ENCODE results near the gene CTNNA3.

Gene CTNNA3

DNA sequence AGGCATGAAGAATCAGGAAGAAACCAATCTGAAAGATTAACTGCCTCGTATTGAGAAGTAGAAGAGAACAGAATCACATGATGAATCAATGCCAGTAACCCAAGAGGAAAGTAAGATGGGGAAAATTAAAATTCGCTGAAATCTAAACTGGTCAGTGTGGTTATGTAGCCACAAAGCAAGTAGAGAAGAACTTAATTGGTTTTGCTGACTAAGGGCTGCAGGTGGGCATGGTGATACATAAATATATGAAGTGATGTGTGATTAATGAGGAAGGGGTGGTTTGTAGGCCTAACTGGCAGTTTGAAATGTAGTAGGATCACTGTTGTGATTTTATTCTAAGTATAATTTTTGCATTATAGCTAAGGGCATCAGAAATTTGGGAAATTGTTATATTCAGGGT is 853.6 kb downstream of the CTNNA3 start:
- no peak for DNase-seq

DNA sequence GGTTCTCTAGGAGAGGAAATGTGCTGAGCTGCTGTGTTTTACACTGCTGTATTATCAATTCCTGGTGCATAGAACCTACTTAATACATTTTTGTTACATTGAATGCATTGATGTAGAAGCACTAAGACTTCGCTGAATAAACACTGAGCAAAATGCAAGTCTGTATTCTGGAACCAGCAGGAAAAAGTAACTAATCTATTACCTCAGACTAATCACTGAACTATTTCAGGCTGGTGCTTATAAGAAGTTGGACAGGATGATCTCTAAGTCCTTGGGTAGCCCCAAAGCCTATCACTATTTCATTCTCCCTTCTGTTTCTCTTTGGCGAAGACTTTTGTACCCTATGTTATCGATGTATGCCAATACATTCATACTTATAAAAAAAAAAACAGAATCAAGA is 857.3 kb downstream of the CTNNA3 start:
- DNase-seq = no peak

DNA sequence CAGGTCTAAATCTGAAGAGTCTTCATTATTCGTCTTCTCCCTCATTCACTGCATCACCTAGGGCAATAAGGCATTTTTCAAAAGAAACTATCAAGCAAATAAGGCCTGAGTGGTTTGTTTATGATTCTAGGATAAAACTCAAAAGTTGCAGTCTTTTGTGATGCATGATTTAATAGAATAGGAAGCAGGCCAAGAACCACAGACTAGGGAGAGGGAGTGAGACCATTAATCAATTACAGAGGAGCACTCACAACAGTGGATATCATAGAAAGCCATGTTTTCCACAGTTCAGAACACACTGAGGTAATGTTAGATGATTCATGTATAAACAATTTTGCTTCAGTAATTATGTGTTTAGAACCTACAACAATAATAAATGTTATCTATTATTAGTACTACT is 858.0 kb downstream of the CTNNA3 start:
- DNase-seq = no peak

DNA sequence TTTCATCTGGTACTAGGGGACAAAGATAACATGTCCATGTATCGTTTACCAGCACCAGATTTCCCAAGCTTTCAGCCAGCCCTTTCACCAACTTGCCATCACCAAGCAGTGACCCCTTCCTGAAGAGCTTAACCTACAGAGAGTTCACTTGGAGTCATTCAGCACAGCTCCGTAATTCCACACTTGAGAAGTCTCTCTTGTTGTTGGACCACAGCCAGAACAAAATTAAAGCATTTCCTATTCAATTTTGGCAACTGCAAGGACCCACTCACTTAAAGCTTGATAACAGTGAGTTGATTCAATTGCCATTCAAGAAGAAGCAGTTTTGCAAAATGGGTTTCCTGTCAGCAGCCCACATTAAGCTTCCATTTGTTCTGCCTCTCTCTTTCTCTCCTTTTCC is 858.7 kb downstream of the CTNNA3 start:
- DNase-seq = no peak

DNA sequence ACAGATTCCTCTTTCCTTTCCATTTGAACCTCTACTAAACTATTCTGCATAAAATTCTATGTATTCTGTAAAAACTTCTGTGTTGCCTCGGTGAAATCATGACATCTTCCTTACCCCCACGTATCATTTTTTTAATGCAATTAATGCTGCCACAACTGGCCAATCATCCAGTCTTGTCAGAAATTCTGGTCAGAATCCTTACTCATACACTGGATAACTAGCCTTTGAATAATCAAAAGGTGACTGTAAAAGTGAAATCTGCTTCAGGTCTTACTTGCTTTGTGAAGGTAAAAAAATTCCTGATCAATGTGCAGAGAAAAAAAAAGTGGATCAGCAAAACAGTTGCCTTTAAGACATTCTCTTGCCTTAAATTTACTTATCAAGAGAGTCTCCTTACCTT is 859.2 kb downstream of the CTNNA3 start:
- no peak for DNase-seq

DNA sequence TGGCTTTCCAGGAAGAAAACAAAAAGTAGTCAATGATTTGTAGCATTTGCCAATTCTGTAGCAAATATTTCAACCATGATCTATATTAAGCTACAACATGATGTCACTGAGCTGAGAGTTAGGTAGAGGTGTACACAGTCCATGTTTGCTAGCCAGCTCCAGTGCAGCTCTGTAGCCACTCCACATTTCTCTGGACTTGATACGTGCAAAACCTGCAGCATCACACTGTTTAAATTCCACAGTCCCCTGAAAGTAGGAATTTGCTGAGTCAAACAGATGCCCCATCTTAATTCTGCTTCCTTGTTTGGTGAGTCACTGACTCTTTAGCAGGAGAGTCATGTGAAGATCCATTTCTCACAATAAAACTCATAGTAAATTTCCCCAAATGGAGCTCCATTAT is 859.9 kb downstream of the CTNNA3 start:
- no peak for DNase-seq

DNA sequence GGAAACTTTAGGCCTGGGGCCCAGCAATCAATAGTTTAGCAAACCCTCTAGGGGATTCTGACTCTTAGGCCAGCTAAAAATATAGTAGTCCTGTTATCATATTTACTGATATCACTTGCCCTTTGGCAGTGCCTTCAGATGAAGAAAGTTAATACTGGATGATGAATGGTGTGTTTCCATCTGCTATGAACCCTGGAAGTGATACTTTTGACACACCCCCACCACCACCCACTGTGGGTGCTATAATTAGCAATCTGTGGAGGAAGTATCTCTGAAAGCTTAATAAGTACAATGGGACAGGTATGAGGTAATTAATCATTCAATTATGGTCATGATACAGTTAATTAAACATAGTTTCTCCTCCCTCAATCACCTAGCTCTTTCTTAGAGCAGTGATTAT is 860.6 kb downstream of the CTNNA3 start:
- DNase-seq = no peak

DNA sequence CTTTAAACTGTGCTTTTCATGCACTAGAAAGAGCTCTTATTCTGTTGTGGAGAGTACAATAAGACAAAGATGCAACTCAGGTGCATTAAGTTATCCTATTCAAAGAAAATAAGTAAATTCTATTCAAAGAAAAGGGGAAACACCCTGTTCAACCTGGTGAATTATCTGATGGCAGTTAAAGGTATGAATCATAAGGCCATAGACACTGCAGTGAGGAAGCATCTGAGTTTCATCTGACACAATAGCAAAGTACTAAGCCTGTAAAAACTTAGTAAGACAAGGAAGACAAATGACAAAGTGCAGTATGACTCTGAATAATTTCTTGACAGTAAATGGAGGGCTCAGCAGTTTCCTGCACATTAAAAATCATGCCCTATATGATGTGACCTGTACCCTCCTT is 861.2 kb downstream of the CTNNA3 start:
- DNase-seq = no peak

DNA sequence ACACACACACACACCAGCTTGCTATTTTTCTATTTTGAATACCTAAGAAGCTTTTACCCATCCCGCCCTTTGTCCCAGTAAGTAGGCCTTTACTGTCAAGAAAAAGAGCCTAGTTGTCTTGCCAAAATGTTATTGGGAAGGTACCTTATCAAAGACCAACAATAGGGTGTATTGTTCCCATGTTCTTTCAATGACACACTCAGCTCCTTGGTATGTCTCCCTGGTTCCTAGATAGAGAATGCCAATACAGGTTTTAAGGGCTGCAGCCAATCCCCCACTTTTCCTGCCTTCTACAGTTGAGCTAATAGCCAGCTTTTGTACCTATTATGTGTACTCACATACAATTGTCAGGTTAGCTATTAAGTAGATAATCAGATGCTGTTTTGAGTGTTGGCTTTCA is 862.1 kb downstream of the CTNNA3 start:
- DNase-seq = no peak

DNA sequence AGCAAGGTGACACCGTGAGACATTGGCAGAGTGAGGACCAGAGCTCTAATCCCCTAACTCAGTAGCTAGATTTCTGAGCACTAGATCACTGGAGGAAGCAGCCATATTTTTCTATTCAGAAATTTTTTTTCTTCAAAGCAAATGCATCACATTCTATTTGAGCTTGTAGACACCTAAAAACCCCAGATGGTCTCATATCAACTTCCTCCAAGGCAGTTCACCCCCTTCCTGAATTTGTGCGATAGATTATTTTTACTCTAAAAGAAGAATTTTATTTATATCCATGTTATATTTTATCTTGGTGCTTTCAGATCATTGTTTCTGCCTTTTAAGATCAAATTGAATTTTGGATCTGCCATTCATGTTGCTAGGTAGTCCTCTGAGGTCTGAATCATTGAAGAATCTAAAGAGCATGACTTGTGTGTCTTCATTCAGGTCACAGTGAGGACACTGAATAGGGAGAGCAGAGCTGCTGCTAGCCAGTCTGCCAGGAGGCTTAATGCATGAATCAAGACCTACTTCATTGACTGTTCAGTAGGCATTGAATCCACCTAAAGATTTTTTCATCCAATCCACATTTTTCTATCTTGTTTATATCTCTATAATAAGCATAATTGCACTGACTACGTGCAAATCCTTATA is 863.1 kb downstream of the CTNNA3 start:
- DNase-seq = no peak

DNA sequence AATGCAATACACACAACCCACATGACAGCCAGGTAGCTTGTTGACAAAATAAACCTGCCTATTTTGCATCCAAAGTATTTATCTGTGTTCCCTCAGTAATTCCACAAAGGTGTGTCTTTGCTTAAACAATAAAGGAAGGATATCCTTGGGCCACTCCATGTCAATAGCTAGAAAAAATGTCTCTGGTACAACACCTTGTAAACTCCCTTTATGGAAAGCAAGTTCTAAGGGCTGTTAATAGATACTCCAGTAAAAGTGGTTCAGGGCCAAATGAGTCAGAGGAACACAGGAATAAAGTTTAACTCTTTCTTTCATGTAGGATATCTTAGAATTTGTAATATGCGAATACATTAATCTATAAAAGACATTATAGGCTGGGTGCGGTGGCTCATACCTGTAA is 867.0 kb downstream of the CTNNA3 start:
- no peak for DNase-seq

DNA sequence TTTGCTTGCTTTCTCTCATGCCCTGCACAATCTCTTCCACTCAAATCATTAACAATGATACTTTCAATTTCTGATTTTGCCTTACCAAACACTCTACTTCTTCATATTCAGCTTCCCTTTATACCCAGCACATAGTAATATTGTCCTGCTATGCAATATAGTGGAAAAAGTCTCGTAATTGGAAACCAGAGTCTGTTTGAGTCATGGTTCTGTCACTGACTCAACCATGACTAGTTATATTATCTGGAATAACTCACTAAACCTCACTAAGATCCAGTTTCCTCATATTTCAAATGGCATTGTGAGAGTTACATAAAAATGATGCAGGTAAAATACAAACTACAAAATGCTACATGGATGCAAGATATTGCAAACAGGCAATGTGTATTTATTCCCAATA is 868.6 kb downstream of the CTNNA3 start:
- DNase-seq = no peak

DNA sequence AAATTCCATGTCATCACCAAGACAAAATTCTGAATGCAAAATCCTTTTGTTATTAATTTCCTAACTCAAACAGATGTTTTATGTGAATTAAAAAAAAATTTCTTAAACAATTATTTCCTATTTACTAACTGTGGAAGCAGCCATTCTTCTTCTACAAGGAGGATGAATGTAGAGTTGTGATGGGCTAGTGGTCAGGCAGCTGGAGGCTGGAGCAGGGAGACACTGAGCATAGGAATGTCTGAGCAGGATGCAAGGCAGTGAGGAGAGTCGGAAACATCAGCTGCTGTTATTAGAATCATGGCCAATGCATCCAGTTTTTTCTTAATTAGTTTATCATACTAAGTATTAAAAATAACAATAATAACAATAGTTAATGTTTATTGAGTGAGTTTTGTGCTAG is 872.7 kb downstream of the CTNNA3 start:
- DNase-seq = no peak

DNA sequence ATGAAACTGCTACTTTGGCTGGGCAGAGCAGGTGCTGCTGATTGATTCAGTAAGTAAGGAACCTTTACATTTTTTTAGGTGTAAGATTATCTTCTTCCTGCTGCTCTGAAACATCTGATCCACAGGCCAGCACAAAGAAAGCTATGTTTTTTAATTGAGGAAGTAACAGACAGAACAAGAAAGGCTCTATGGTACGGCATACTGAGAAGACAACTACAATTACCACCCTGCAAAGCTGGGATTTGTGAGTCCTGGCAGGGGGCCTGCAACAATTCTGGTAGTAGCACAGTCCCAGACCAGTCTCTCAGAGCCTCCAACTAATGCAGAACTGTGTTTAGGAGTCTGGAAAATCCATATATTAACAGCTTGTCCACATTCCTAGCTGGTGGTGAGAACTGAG is 873.2 kb downstream of the CTNNA3 start:
- peak; percentile 17 for DNase-seq

DNA sequence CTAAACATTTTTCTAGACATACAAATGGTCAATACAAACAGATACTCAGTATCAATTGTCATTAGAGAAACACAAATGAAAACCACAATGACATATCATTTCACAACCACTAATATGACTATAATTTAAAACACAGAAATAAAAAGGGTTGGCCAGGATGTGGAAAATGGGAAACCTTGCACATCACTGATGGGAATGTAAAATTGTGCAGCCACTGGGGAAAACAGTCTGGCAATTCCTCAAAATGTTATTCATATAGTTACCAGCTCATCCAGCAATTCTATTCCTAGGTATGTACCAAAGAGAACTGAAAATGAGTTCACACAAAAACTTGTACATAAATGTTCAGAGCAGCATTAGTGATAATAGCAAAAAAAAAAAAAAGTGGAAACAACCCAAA is 876.3 kb downstream of the CTNNA3 start:
- no peak for DNase-seq

DNA sequence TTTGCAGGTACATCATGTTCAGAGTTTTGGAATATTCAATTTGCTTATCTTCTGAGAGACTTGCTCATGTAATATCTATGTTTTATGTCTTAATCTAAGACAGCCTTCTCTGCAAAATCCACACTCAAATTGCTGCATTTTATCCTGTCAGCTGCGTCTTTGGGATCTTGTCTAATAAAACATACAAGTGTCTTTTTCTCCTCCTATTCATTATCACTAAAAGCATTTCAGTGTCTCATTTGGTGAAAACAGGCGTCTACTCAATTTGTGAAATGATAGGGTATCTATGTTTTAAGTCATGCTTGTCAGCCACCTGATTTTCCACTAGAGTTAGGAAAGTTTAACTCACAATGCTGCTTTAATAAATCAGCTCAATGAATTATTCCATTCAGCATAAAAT is 882.9 kb downstream of the CTNNA3 start:
- DNase-seq = no peak

DNA sequence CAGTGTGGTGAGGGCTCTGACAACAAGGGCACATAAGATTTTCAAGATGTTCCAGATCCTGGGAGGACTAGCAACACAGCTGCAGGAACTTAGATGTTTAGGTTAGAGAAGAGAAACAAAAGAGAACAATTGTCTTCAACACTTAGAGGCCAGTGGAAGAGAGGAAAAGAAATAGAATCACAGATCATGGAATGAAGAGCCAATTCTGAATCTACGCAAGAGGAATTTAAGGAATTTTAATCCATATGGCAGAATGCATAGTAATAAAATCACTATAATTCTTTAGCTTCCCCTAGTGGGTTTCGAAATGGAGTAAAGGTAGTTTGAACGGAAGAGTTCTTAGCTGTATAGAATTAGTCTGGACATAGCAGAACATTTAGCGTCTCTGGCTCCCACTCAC is 884.8 kb downstream of the CTNNA3 start:
- DNase-seq = no peak

DNA sequence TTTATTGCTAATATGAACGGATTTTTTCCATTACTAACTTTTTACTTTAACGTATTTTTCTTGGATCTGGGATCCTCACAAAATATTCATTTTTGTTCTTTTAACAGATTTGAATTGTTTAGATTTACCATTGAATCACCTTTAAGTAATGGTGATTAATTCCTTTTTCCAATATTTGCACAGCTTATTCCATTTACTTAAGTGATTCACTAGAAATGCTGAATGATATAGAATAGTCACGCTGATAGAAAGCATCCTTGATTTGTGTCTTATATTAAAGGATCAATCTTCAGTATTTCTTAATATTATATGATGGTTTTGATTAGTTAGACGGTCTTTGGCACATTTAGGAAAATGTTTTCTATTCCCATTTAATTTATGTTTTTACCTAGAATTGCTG is 886.6 kb downstream of the CTNNA3 start:
- no peak for DNase-seq

DNA sequence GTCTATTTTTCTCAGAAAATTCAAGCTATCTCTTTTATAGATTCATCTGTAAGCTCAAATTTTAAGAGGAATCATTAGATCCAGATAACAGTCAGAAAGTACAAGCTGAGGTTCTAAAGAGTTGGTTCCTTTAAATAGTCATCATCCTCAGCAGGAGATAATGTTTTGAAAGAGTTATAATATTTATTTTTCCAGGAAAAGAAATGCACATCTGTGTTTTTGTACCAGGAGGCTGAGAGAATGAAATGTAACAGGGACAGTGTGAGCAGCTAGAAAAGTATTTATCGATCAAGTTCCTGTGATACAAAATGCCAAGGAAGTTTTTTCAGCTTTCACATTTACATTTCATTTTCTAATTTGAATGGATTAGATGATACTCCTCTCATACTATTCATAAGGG is 890.4 kb downstream of the CTNNA3 start:
- DNase-seq = no peak

DNA sequence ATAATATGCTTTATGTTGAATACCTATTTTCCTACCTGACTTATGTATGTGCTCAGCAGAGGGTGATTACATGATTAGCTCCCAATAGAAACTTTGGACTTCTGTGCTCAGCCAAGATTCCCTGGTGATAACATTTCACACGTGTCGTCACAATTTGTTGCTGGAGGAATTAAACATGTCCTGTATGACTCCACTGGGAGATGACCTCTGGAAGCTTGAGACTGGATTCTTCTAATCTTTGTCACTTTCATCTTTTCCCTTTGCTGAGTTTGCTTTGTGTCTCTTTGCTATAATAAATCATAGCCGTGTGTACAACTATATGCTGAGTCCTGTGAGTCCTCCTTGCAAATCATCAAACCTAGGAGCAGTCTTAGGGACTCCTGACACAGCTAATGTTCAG is 891.0 kb downstream of the CTNNA3 start:
- no peak for DNase-seq

DNA sequence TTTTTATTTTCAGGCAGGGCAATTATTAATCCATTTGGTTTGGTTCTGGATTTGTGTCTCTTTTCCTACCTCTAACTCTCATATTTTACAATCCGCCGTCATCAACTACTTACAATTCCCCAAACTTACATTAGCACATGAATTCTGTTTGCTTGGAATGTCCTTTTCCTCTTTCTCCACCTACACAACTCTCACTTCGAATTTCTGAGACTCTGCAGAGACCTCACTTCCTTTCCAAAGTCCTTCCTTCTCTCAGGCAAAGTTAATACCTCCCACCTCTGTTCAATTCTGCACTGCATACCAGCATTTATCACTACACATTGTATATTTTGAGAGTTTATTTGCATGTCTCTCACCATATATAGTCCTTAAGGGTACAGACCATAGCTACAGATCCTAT is 892.8 kb downstream of the CTNNA3 start:
- no peak for DNase-seq

DNA sequence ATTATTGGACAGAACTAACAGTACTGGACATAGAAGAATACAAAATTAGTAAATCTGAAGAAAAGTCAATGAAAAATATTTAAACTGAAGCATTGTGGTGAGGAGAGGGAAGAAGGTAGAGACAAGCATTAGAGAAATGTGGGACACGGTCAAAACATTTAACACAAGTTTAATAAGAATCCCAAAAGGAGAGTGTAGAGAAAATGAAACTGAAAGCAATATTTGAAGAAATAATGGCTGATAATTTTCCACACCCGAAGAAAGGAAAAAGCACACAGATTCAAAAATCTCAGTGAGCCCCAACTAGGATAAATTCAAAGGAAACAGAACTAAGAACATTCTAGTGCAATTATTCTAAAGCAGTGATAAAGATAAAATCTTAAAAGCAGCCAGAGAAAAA is 896.5 kb downstream of the CTNNA3 start:
- peak; percentile 41 for DNase-seq

DNA sequence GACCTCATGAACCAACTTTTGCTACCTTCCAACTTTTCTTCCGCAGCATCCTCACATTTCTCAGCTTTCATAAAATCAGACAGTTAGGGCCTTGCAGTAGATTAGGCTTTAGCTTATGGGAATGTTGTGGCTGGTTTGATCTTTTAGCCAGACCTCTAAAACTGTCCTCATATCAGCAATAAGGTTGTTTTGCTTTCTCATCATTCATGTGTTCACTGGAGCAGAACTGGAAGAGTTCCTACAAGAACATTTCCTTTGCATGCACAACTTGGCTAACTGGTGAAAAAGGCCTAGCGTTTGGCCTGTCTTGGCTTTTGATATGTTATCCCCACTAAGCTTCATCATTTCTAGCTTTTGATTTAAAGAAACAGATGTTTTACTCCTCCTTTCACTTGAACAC is 900.1 kb downstream of the CTNNA3 start:
- no peak for DNase-seq

DNA sequence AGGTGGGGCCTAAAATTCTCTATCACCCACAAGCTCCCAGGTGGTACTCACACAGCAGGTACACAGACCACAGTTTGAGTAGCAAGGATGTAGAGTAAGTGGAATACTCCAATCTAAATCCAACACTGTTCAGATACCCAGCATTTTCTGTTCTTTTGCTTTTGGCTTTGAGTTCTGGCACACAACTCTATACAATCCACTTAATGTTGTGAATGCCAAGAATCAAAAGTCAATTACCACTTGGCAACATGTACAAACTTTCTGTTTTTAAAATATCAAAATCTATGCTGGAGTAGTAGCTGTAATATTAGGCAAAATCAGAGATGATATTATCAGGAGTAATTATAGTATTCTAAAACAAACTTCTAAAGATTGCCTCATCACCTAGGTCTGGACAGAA is 903.6 kb downstream of the CTNNA3 start:
- DNase-seq = no peak

DNA sequence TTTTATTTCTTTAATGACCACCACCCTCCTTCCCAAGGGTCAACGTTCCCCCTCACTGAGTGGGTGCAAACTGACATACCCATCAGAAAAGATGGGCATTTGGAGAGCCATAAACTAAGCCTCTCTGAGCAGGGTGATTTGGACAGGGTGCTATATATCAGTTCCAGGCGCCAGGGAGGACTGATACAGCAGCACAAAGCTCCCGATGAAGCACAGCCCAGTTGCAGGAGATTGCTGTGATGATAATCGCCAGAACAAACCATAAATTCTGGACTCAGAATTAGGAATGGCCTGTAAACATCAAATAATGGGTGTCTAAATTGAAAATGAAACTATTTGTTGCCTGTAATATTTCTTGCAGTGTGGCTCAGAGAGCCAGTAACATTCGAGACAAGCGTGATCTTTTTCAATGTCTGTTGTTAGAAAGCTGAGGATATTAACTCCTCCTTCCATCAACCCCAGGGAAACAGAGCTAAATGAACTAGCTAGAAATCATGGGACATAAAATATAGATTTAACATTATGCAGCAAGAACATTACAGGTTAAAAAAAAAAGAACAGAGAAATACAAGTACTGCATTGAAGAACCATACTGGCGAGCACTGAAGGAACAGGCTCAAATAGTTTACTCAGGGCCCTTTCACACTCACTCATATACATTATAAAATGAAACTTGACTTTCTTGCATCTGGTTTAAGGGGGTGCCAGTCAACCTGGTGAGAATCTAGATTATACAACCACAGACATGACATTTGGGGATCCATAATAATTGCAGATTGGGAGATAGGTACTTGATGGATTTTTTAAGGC is 907.6 kb downstream of the CTNNA3 start:
- DNase-seq = peak; percentile 8

Measured in OCI-M1 (cell line).